Gastroesophageal sphincter (tissue), 3 donors: Measurements from ENCODE around the gene PGF.

Experiments
- EP300 ChIP-seq: sonication (generic); formaldehyde crosslinking; IDR thresholded peaks from one replicate; pipeline ENCODE4 v1.6.1; 2017; ENCODE audit warnings: antibody characterized with exemption, mild to moderate bottlenecking
- TF ChIP-seq, protein P1 (sequence below), 4 experiments: fragments of 200-600 bp in 2 of 4; fragments of 450-650 bp in 2 of 4; sonication (generic) in 1 of 4; IDR thresholded peaks; one replicate each; pipeline ENCODE4 v1.5.1; 2017 to 2019; ENCODE audit warnings: antibody characterized with exemption in 4 of 4, mild to moderate bottlenecking in 2 of 4, moderate library complexity in 2 of 4

DNA sequence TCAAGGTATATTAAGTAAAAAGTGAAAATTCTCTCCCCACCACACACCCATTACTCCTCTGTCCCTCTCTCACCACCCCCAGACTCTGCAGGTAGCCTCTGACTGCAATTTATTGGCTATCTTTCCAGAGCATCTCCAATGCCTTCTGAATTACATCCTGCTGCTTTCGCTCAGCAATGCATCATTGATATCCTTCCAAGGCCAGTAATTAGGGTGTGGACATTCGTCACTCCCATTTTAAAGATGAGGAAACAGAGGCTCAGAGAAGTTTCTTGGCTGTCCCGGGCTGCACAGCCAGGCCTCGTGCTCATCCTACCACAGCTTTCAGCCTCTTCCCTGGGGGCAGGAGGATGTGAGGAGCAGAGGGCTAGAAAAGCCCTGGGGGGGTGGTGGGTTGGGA is 23.6 kb upstream of the PGF start:
- TF ChIP-seq, protein P1, sequence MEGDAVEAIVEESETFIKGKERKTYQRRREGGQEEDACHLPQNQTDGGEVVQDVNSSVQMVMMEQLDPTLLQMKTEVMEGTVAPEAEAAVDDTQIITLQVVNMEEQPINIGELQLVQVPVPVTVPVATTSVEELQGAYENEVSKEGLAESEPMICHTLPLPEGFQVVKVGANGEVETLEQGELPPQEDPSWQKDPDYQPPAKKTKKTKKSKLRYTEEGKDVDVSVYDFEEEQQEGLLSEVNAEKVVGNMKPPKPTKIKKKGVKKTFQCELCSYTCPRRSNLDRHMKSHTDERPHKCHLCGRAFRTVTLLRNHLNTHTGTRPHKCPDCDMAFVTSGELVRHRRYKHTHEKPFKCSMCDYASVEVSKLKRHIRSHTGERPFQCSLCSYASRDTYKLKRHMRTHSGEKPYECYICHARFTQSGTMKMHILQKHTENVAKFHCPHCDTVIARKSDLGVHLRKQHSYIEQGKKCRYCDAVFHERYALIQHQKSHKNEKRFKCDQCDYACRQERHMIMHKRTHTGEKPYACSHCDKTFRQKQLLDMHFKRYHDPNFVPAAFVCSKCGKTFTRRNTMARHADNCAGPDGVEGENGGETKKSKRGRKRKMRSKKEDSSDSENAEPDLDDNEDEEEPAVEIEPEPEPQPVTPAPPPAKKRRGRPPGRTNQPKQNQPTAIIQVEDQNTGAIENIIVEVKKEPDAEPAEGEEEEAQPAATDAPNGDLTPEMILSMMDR (IDR thresholded peaks at IDR 0.05): no peak
- no peak for TF ChIP-seq EP300
